Jurkat, Clone E6-1 (cell line): Measurements from ENCODE around the gene KDM4C.

Experiments
- DNase-seq: peaks from one replicate; pipeline ENCODE4 v3.0.0-alpha.2; 2011; ENCODE audit warnings: low read depth, low spot score
- H3K4me3 ChIP-seq: 2 replicates; pipeline ENCODE4 v1.5.1; 2011; ENCODE audit warnings: mild to moderate bottlenecking, low read length, control low read depth, moderate library complexity

KDM4C gene

GRCh38 chr9:6843742-6844141 lies 86.0 kb downstream of the KDM4C start:
- no peak for DNase-seq
- H3K4me3 ChIP-seq, result no peak overlapping the region

GRCh38 chr9:6844267-6844666 lies 86.5 kb downstream of the KDM4C start:
- no peak overlapping the region for H3K4me3 ChIP-seq
- DNase-seq, result no peak

GRCh38 chr9:6845128-6845826 lies 87.5 kb downstream of the KDM4C start:
- DNase-seq, result no peak
- H3K4me3 ChIP-seq, result no peak overlapping the region

GRCh38 chr9:6845880-6846279 lies 88.1 kb downstream of the KDM4C start:
- no peak overlapping the region for H3K4me3 ChIP-seq
- no peak for DNase-seq

GRCh38 chr9:6852243-6852963 lies 94.6 kb downstream of the KDM4C start:
- no peak for DNase-seq

GRCh38 chr9:6855860-6856259 lies 98.1 kb downstream of the KDM4C start:
- no peak overlapping the region for H3K4me3 ChIP-seq
- DNase-seq, result no peak

More at GRCh38 chr9:6852243-6852963, 94.6 kb downstream of the KDM4C start:
- H3K4me3 ChIP-seq, result no peak overlapping the region

- DNase-seq, result no peak
- H3K4me3 ChIP-seq, result no peak overlapping the region
Observed at GRCh38 chr9:6864102-6864501, 106.3 kb downstream of the KDM4C start.

GRCh38 chr9:6869081-6869948 lies 111.5 kb downstream of the KDM4C start:
- H3K4me3 ChIP-seq, result no peak overlapping the region
- DNase-seq, result no peak

- no peak overlapping the region for H3K4me3 ChIP-seq
- DNase-seq, result no peak
Observed at GRCh38 chr9:6870149-6870548, 112.4 kb downstream of the KDM4C start.

GRCh38 chr9:6870650-6871477 lies 113.1 kb downstream of the KDM4C start:
- no peak overlapping the region for H3K4me3 ChIP-seq
- no peak for DNase-seq

GRCh38 chr9:6873857-6874256 lies 116.1 kb downstream of the KDM4C start:
- H3K4me3 ChIP-seq, result no peak overlapping the region
- peak; percentile 71 for DNase-seq

GRCh38 chr9:6876195-6876894 lies 118.6 kb downstream of the KDM4C start:
- DNase-seq, result no peak
- no peak overlapping the region for H3K4me3 ChIP-seq

- DNase-seq, result no peak
- no peak overlapping the region for H3K4me3 ChIP-seq
Observed at GRCh38 chr9:6877671-6878161, 119.9 kb downstream of the KDM4C start.

GRCh38 chr9:6880626-6881025 lies 122.9 kb downstream of the KDM4C start:
- no peak for DNase-seq
- no peak overlapping the region for H3K4me3 ChIP-seq

GRCh38 chr9:6884101-6884500 lies 126.3 kb downstream of the KDM4C start:
- no peak for DNase-seq
- no peak overlapping the region for H3K4me3 ChIP-seq

- no peak for DNase-seq
- H3K4me3 ChIP-seq, result no peak overlapping the region
Observed at GRCh38 chr9:6884990-6885389, 127.2 kb downstream of the KDM4C start.

- no peak for DNase-seq
- H3K4me3 ChIP-seq, result no peak overlapping the region
Observed at GRCh38 chr9:6887051-6887450, 129.3 kb downstream of the KDM4C start.

- no peak overlapping the region for H3K4me3 ChIP-seq
- no peak for DNase-seq
Observed at GRCh38 chr9:6889868-6890267, 132.1 kb downstream of the KDM4C start.
